ENCODE data around the gene TGIF1. TPM values are rescaled to one million over a fixed set of nuclear protein-coding genes. Genes with fewer than 3 reads are reported as not detected.
A peak's percentile ranks its signal among the peaks of the same experiment; 100 is the strongest.

Gene TGIF1
- total and polyA plus RNA-seq, 9 of the 15 experiments (the other 6 are each of a cell fraction or from before 2014, with no cell fraction given), result 16.1 to 77.7 (median 44.6) TPM

DNA sequence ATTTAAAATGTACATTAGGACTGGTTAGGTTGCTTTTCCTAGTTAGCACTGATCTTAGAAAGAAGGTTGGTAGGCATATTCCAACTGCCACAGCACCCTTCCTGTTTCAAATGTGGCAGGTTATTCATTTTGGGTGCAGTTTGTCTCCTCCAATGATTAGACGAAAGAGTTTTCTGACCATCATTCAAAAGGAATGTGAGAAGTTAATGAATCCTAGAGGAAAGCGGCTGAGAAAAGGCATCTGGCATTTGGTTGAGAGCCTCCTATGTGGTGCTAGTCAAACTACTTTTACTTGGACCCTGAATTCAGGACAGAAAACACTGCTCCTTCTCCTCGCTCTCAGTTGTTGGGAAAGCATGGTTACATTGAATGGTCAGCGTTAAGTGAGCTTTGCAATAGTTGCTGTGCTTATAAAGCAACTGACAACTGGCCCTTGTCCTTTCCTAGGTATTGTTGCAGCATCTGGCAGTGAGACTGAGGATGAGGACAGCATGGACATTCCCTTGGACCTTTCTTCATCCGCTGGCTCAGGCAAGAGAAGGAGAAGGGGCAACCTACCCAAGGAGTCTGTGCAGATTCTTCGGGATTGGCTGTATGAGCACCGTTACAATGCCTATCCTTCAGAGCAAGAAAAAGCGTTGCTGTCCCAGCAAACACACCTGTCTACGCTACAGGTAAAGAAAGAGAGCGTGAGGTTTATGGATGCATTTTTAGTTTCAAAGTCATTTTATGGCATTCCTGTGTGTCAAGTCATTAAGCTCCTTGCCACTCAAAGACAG, 6.1 kb downstream of the TGIF1 start:
- Histone ChIP-seq H3K9me3 (replicated peaks; ENCODE audit: control insufficient read depth, insufficient read depth, low read depth, low read length) (peaks cover 5% of the 10 kb centered on the region; the same call in 1 of the 2 replicates), H3K27me3 (ENCODE audit: control insufficient read depth in 2 of 2, insufficient read depth in 2 of 2, low read length in 2 of 2) (no peaks in the 10 kb centered on the region), H3K4me3 (no peak overlapping the region), H3K4me2 (ENCODE audit: insufficient read depth, low read length) (no peak overlapping the region), H3K9me1 (ENCODE audit: control insufficient read depth, insufficient read depth, low read length) (no peaks in the 10 kb centered on the region), H4K20me1 (replicated peaks; ENCODE audit: control insufficient read depth, insufficient read depth, low read length) (peaks cover 12% of the 10 kb centered on the region), H3K4me1 (replicated peaks in 1 of 2; ENCODE audit: control insufficient read depth in 2 of 2, insufficient read depth in 2 of 2, low read length in 2 of 2) (peaks cover 2 to 14% of the 10 kb centered on the region in 2 experiments), H2AFZ (ENCODE audit: low read depth, low read length) (no peak overlapping the region), H3K79me2 (ENCODE audit: control insufficient read depth, insufficient read depth, low read length) (peaks cover 83% of the 10 kb centered on the region), H3K27ac (ENCODE audit: extremely low read depth, low read depth, low read length) (peak overlapping the region; percentile 8; the same call in 2 of the 3 replicates), H3K36me3 (ENCODE audit: control insufficient read depth, insufficient read depth, low read length) (peaks cover 58% of the 10 kb centered on the region), H3K9ac (ENCODE audit: insufficient read depth in 1 of 2, low read depth in 2 of 2, low read length in 2 of 2) (no peak overlapping the region; a peak in 1 of 4 replicates)
- intact Hi-C loops (cut with micrococcal nuclease) (no loop called here), in situ Hi-C loops (cut with MboI) (loop anchor here (10.0 kb wide), 1 partner anchor 521 kb away; no protein-coding TSS in a partner anchor)
- no peak for ATAC-seq
- 96% methylated on average over 10 of the region's 10 CpGs for WGBS (ENCODE audit: insufficient coverage, low coverage, missing lambda C conversion rate)
- FAIRE-seq, result no peak
- DNase-seq (ENCODE audit: extremely low read depth in 1 of 4, low spot score in 3 of 4), result no peak
- TF ChIP-seq, protein P1, sequence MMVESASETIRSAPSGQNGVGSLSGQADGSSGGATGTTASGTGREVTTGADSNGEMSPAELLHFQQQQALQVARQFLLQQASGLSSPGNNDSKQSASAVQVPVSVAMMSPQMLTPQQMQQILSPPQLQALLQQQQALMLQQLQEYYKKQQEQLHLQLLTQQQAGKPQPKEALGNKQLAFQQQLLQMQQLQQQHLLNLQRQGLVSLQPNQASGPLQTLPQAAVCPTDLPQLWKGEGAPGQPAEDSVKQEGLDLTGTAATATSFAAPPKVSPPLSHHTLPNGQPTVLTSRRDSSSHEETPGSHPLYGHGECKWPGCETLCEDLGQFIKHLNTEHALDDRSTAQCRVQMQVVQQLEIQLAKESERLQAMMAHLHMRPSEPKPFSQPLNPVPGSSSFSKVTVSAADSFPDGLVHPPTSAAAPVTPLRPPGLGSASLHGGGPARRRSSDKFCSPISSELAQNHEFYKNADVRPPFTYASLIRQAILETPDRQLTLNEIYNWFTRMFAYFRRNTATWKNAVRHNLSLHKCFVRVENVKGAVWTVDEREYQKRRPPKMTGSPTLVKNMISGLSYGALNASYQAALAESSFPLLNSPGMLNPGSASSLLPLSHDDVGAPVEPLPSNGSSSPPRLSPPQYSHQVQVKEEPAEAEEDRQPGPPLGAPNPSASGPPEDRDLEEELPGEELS (CRISPR knock-in tag; IDR thresholded peaks at IDR 0.05; ENCODE audit: borderline replicate concordance), result no peak
- TF ChIP-seq YBX1 (IDR thresholded peaks at IDR 0.05) (no peak), TRIM24 (IDR thresholded peaks at IDR 0.05) (no peak), BCOR (IDR thresholded peaks at IDR 0.05) (no peak)
- TF ChIP-seq, protein P2, sequence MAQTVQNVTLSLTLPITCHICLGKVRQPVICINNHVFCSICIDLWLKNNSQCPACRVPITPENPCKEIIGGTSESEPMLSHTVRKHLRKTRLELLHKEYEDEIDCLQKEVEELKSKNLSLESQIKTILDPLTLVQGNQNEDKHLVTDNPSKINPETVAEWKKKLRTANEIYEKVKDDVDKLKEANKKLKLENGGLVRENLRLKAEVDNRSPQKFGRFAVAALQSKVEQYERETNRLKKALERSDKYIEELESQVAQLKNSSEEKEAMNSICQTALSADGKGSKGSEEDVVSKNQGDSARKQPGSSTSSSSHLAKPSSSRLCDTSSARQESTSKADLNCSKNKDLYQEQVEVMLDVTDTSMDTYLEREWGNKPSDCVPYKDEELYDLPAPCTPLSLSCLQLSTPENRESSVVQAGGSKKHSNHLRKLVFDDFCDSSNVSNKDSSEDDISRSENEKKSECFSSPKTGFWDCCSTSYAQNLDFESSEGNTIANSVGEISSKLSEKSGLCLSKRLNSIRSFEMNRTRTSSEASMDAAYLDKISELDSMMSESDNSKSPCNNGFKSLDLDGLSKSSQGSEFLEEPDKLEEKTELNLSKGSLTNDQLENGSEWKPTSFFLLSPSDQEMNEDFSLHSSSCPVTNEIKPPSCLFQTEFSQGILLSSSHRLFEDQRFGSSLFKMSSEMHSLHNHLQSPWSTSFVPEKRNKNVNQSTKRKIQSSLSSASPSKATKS (CRISPR knock-in tag; IDR thresholded peaks at IDR 0.05), result no peak
- TF ChIP-seq, protein P3, sequence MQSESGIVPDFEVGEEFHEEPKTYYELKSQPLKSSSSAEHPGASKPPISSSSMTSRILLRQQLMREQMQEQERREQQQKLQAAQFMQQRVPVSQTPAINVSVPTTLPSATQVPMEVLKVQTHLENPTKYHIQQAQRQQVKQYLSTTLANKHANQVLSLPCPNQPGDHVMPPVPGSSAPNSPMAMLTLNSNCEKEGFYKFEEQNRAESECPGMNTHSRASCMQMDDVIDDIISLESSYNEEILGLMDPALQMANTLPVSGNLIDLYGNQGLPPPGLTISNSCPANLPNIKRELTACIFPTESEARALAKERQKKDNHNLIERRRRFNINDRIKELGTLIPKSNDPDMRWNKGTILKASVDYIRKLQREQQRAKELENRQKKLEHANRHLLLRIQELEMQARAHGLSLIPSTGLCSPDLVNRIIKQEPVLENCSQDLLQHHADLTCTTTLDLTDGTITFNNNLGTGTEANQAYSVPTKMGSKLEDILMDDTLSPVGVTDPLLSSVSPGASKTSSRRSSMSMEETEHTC (IDR thresholded peaks at IDR 0.05), result no peak
- ChIA-PET CTCF (ENCODE audit: low intra/inter-chr PET ratio) (interaction anchor here (3.2 kb wide), 1 partner anchor 175 kb away, joined by 42 read pairs; no protein-coding TSS in a partner anchor), POLR2A (interaction anchor here (0.7 to 6.6 kb wide), 10 partner anchors 11 to 205 kb away, joined by 3 to 44 read pairs (median 3); no protein-coding TSS in a partner anchor)
- BruUV-seq (replicated peaks), result no TSS peak

All from K562 (cell line).